ENCODE data around the gene SH2D2A. TPM values are rescaled to one million over a fixed set of nuclear protein-coding genes. Genes with fewer than 3 reads are reported as not detected.
A peak's percentile ranks its signal among the peaks of the same experiment; 100 is the strongest.

The SH2D2A gene
- total RNA-seq, 1 donor from 2014 or later = not detected

- Mint-ChIP-seq H3K27ac (no peak overlapping the region), H3K4me3 (ENCODE audit: low read depth) (no peak overlapping the region), H3K36me3 (ENCODE audit: insufficient read depth) (peaks cover 3% of the 10 kb centered on the region), H3K9me3 (ENCODE audit: low read depth) (no peaks in the 10 kb centered on the region), H3K4me1 (ENCODE audit: low read depth) (peaks cover 5% of the 10 kb centered on the region), H3K27me3 (peaks cover 8% of the 10 kb centered on the region)
- DNase-seq (ENCODE audit: low spot score, unreplicated experiment) = no peak
- no peak for TF ChIP-seq CTCF (IDR thresholded peaks at IDR 0.05; ENCODE audit: unreplicated experiment)
Measured at GRCh38 chr1:156805766-156806511, 10.7 kb downstream of the SH2D2A start.

GRCh38 chr1:156804572-156805243, 11.9 kb downstream of the SH2D2A start:
- no peaks in the 10 kb centered on the region for H3K9me3 Mint-ChIP-seq (ENCODE audit: low read depth)
- H3K4me1 Mint-ChIP-seq (ENCODE audit: low read depth) = peaks cover 5% of the 10 kb centered on the region
- no peak overlapping the region for H3K4me3 Mint-ChIP-seq (ENCODE audit: low read depth)
- peaks cover 7% of the 10 kb centered on the region for H3K27me3 Mint-ChIP-seq
- peaks cover 7% of the 10 kb centered on the region for H3K36me3 Mint-ChIP-seq (ENCODE audit: insufficient read depth)
- peak overlapping the region; percentile 74 for H3K27ac Mint-ChIP-seq
- DNase-seq (ENCODE audit: low spot score, unreplicated experiment) = no peak
- TF ChIP-seq CTCF (IDR thresholded peaks at IDR 0.05; ENCODE audit: unreplicated experiment) = no peak

- Mint-ChIP-seq H3K9me3 (ENCODE audit: low read depth) (no peaks in the 10 kb centered on the region), H3K4me3 (ENCODE audit: low read depth) (no peak overlapping the region), H3K36me3 (ENCODE audit: insufficient read depth) (peaks cover 7% of the 10 kb centered on the region), H3K27me3 (peaks cover 7% of the 10 kb centered on the region), H3K4me1 (ENCODE audit: low read depth) (peaks cover 5% of the 10 kb centered on the region), H3K27ac (peak overlapping the region; percentile 74)
- DNase-seq (ENCODE audit: low spot score, unreplicated experiment) = no peak
- TF ChIP-seq CTCF (IDR thresholded peaks at IDR 0.05; ENCODE audit: unreplicated experiment) = no peak
Measured at GRCh38 chr1:156804026-156804425, 12.6 kb downstream of the SH2D2A start.

- H3K4me1 Mint-ChIP-seq (ENCODE audit: low read depth) = peaks cover 5% of the 10 kb centered on the region
- no peaks in the 10 kb centered on the region for H3K9me3 Mint-ChIP-seq (ENCODE audit: low read depth)
- no peak for TF ChIP-seq CTCF (IDR thresholded peaks at IDR 0.05; ENCODE audit: unreplicated experiment)
- peaks cover 7% of the 10 kb centered on the region for H3K36me3 Mint-ChIP-seq (ENCODE audit: insufficient read depth)
- no peak for DNase-seq (ENCODE audit: low spot score, unreplicated experiment)
- no peak overlapping the region for H3K4me3 Mint-ChIP-seq (ENCODE audit: low read depth)
- no peak overlapping the region for H3K27ac Mint-ChIP-seq
- H3K27me3 Mint-ChIP-seq = peaks cover 7% of the 10 kb centered on the region
Measured at GRCh38 chr1:156803086-156803851, 13.4 kb downstream of the SH2D2A start.

- DNase-seq (ENCODE audit: low spot score, unreplicated experiment) = no peak
- no peaks in the 10 kb centered on the region for H3K9me3 Mint-ChIP-seq (ENCODE audit: low read depth)
- no peak for TF ChIP-seq CTCF (IDR thresholded peaks at IDR 0.05; ENCODE audit: unreplicated experiment)
- H3K4me1 Mint-ChIP-seq (ENCODE audit: low read depth) = peaks cover 5% of the 10 kb centered on the region
- no peak overlapping the region for H3K27ac Mint-ChIP-seq
- peaks cover 2% of the 10 kb centered on the region for H3K27me3 Mint-ChIP-seq
- H3K36me3 Mint-ChIP-seq (ENCODE audit: insufficient read depth) = peaks cover 8% of the 10 kb centered on the region
- no peak overlapping the region for H3K4me3 Mint-ChIP-seq (ENCODE audit: low read depth)
Measured at GRCh38 chr1:156802421-156802935, 14.2 kb downstream of the SH2D2A start.

All from progenitor cell of endocrine pancreas (in vitro differentiated cells).